Inflammatory macrophage (primary cell): ENCODE data around the gene MKLN1.

Experiments
- DNase-seq, 2 donors: peaks; one replicate each; pipeline ENCODE4 v3.0.0-alpha.2; 2020 to 2022

MKLN1 gene

GRCh38 chr7:131354390-131354789 is 26.7 kb downstream of the MKLN1 start:
- no peak for DNase-seq

- peak; percentile 52 to 66 for DNase-seq
Observed at GRCh38 chr7:131355917-131356777, 28.5 kb downstream of the MKLN1 start.

- no peak for DNase-seq
Observed at GRCh38 chr7:131357282-131357880, 29.7 kb downstream of the MKLN1 start.

- no peak for DNase-seq
Observed at GRCh38 chr7:131358636-131359035, 31.0 kb downstream of the MKLN1 start.

GRCh38 chr7:131359136-131359776 is 31.6 kb downstream of the MKLN1 start:
- no peak for DNase-seq

GRCh38 chr7:131363719-131364118 is 36.0 kb downstream of the MKLN1 start:
- no peak for DNase-seq

- peak; percentile 18 to 24 for DNase-seq
Observed at GRCh38 chr7:131364767-131365344, 37.2 kb downstream of the MKLN1 start.

- no peak for DNase-seq
Observed at GRCh38 chr7:131365838-131366237, 38.2 kb downstream of the MKLN1 start.

GRCh38 chr7:131369354-131369753 is 41.7 kb downstream of the MKLN1 start:
- DNase-seq: no peak

- DNase-seq: no peak
Observed at GRCh38 chr7:131370523-131370968, 42.9 kb downstream of the MKLN1 start.

- DNase-seq: no peak
Observed at GRCh38 chr7:131371411-131371810, 43.7 kb downstream of the MKLN1 start.

- no peak for DNase-seq
Observed at GRCh38 chr7:131372554-131372953, 44.9 kb downstream of the MKLN1 start.

- no peak for DNase-seq
Observed at GRCh38 chr7:131374821-131375220, 47.1 kb downstream of the MKLN1 start.

- DNase-seq: no peak
Observed at GRCh38 chr7:131381069-131381838, 53.6 kb downstream of the MKLN1 start.

GRCh38 chr7:131383417-131384285 is 56.0 kb downstream of the MKLN1 start:
- peak; percentile 15 to 69 for DNase-seq

GRCh38 chr7:131384286-131384635 is 56.6 kb downstream of the MKLN1 start:
- DNase-seq: no peak

- no peak for DNase-seq
Observed at GRCh38 chr7:131385039-131385605, 57.4 kb downstream of the MKLN1 start.

GRCh38 chr7:131388126-131388525 is 60.5 kb downstream of the MKLN1 start:
- DNase-seq: no peak

- no peak for DNase-seq
Observed at GRCh38 chr7:131390275-131390674, 62.6 kb downstream of the MKLN1 start.

- DNase-seq: no peak
Observed at GRCh38 chr7:131391145-131391544, 63.5 kb downstream of the MKLN1 start.

GRCh38 chr7:131400681-131401176 is 73.1 kb downstream of the MKLN1 start:
- peak; percentile 6 to 28 for DNase-seq
